SK-N-SH treated with all-trans-retinoic acid at 6 μM for 48 hours (cell line): ENCODE data around the gene C19orf81.
A peak's percentile ranks its signal among the peaks of the same experiment; 100 is the strongest.

Experiments
- ATAC-seq: fragments of 200-7000 bp; cut with Tn5 transposase; 3 replicates; pipeline ENCODE4 v1.9.1; 2020; ENCODE audit warnings: mild to moderate bottlenecking, moderate library complexity
- ARNTL ChIP-seq: fragments of 450-650 bp; formaldehyde crosslinking; IDR thresholded peaks from 2 replicates; pipeline ENCODE4 v1.5.0; 2020; ENCODE audit warnings: low read depth, mild to moderate bottlenecking, moderate library complexity, borderline replicate concordance
- BACH2 ChIP-seq: fragments of 250-450 bp; sonication (Bioruptor Pico); IDR thresholded peaks from 2 replicates; pipeline ENCODE4 v1.9.0; 2021; ENCODE audit warnings: mild to moderate bottlenecking, borderline replicate concordance
- CSDC2 ChIP-seq: fragments of 250-450 bp; sonication (Bioruptor Pico); IDR thresholded peaks from 2 replicates; pipeline ENCODE4 v1.5.0; 2020; ENCODE audit warnings: mild to moderate bottlenecking, moderate library complexity
- GLIS3 ChIP-seq: fragments of 250-450 bp; sonication (Bioruptor Pico); IDR thresholded peaks from 2 replicates; pipeline ENCODE4 v1.5.0; 2020; ENCODE audit warnings: mild to moderate bottlenecking, moderate library complexity
- ISL1 ChIP-seq: fragments of 250-450 bp; sonication (Bioruptor Pico); IDR thresholded peaks from 2 replicates; pipeline ENCODE4 v2.1.2; 2022; ENCODE audit warnings: mild to moderate bottlenecking, moderate library complexity
- OSR1 ChIP-seq: fragments of 250-450 bp; sonication (Bioruptor Pico); IDR thresholded peaks from 2 replicates; pipeline ENCODE4 v1.8.0; 2022; ENCODE audit warnings: moderate library complexity, mild to moderate bottlenecking, inconsistent platforms
- POU6F1 ChIP-seq: fragments of 250-450 bp; sonication (Bioruptor Pico); IDR thresholded peaks from 2 replicates; pipeline ENCODE4 v1.8.0; 2021; ENCODE audit warnings: low read depth, mild to moderate bottlenecking, moderate library complexity, borderline replicate concordance
- RARB ChIP-seq: fragments of 250-450 bp; sonication (Bioruptor Pico); IDR thresholded peaks from 2 replicates; pipeline ENCODE4 v1.8.0; 2021; ENCODE audit warnings: mild to moderate bottlenecking, moderate library complexity
- SNAI2 ChIP-seq: fragments of 250-450 bp; sonication (Bioruptor Pico); IDR thresholded peaks from 2 replicates; pipeline ENCODE4 v1.5.0; 2020; ENCODE audit warnings: mild to moderate bottlenecking, moderate library complexity
- TCF4 ChIP-seq: fragments of 250-450 bp; sonication (Bioruptor Pico); IDR thresholded peaks from 2 replicates; pipeline ENCODE4 v1.8.0; 2021; ENCODE audit warnings: mild to moderate bottlenecking, moderate library complexity, borderline replicate concordance
- TOX ChIP-seq: fragments of 250-450 bp; sonication (Bioruptor Pico); IDR thresholded peaks from 2 replicates; pipeline ENCODE4 v1.8.0; 2021; ENCODE audit warnings: mild to moderate bottlenecking, moderate library complexity, borderline replicate concordance
- TSHZ2 ChIP-seq: fragments of 250-450 bp; sonication (Bioruptor Pico); IDR thresholded peaks from 2 replicates; pipeline ENCODE4 v1.5.0; 2020; ENCODE audit warnings: mild to moderate bottlenecking, moderate library complexity
- ZC3H10 ChIP-seq: fragments of 250-450 bp; sonication (Bioruptor Pico); IDR thresholded peaks from 2 replicates; pipeline ENCODE4 v1.5.1; 2021; ENCODE audit warnings: mild to moderate bottlenecking, moderate library complexity
- ZFP3 ChIP-seq: fragments of 250-450 bp; sonication (Bioruptor Pico); IDR thresholded peaks from 2 replicates; pipeline ENCODE4 v1.5.0; 2020; ENCODE audit warnings: mild to moderate bottlenecking, moderate library complexity
- ZFP30 ChIP-seq: fragments of 450-650 bp; formaldehyde crosslinking; IDR thresholded peaks from 2 replicates; pipeline ENCODE4 v1.5.0; 2022; ENCODE audit warnings: mild to moderate bottlenecking, moderate library complexity
- ZNF565 ChIP-seq: fragments of 450-650 bp; formaldehyde crosslinking; conservative IDR thresholded peaks from 2 replicates; pipeline ENCODE4 v1.5.0; 2020; ENCODE audit warnings: low read depth, mild to moderate bottlenecking, moderate library complexity
- ZNF70 ChIP-seq: fragments of 450-650 bp; formaldehyde crosslinking; IDR thresholded peaks from 2 replicates; pipeline ENCODE4 v1.5.0; 2020; ENCODE audit warnings: mild to moderate bottlenecking, moderate library complexity
- ZNF8 ChIP-seq: fragments of 450-650 bp; formaldehyde crosslinking; IDR thresholded peaks from 2 replicates; pipeline ENCODE4 v1.5.0; 2020; ENCODE audit warnings: mild to moderate bottlenecking, moderate library complexity
- TF ChIP-seq, protein P1 (sequence below): fragments of 250-450 bp; sonication (Bioruptor Pico); IDR thresholded peaks from 2 replicates; pipeline ENCODE4 v1.5.1; 2020; ENCODE audit warnings: low read depth, mild to moderate bottlenecking, moderate library complexity
- TF ChIP-seq, protein P2 (sequence below): fragments of 250-450 bp; sonication (Bioruptor Pico); IDR thresholded peaks from 2 replicates; pipeline ENCODE4 v1.5.1; 2021; ENCODE audit warnings: mild to moderate bottlenecking, moderate library complexity
- TF ChIP-seq, protein P3 (sequence below): fragments of 250-450 bp; sonication (Bioruptor Pico); IDR thresholded peaks from 2 replicates; pipeline ENCODE4 v1.8.0; 2020; ENCODE audit warnings: mild to moderate bottlenecking, moderate library complexity, borderline replicate concordance

C19orf81 gene

GRCh38 chr19:50668416-50668815 lies 19.2 kb downstream of the C19orf81 start (continued):
- TF ChIP-seq, protein P1, sequence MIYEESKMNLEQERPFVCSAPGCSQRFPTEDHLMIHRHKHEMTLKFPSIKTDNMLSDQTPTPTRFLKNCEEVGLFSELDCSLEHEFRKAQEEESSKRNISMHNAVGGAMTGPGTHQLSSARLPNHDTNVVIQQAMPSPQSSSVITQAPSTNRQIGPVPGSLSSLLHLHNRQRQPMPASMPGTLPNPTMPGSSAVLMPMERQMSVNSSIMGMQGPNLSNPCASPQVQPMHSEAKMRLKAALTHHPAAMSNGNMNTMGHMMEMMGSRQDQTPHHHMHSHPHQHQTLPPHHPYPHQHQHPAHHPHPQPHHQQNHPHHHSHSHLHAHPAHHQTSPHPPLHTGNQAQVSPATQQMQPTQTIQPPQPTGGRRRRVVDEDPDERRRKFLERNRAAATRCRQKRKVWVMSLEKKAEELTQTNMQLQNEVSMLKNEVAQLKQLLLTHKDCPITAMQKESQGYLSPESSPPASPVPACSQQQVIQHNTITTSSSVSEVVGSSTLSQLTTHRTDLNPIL (CRISPR knock-in tag), result no peak
- TF ChIP-seq TCF4 (no peak), TSHZ2 (CRISPR knock-in tag) (no peak)

GRCh38 chr19:50668879-50669278 lies 19.6 kb downstream of the C19orf81 start:
- TF ChIP-seq ZFP30 (CRISPR knock-in tag) (no peak), GLIS3 (CRISPR knock-in tag) (no peak), OSR1 (no peak), ZFP3 (CRISPR knock-in tag) (no peak), ZNF8 (CRISPR knock-in tag) (no peak), ZNF70 (CRISPR knock-in tag) (no peak), SNAI2 (CRISPR knock-in tag) (no peak), TOX (no peak), CSDC2 (CRISPR knock-in tag) (no peak), RARB (CRISPR knock-in tag) (no peak), ARNTL (no peak), POU6F1 (CRISPR knock-in tag) (no peak), TCF4 (no peak), BACH2 (CRISPR knock-in tag) (no peak)
- TF ChIP-seq, protein P2, sequence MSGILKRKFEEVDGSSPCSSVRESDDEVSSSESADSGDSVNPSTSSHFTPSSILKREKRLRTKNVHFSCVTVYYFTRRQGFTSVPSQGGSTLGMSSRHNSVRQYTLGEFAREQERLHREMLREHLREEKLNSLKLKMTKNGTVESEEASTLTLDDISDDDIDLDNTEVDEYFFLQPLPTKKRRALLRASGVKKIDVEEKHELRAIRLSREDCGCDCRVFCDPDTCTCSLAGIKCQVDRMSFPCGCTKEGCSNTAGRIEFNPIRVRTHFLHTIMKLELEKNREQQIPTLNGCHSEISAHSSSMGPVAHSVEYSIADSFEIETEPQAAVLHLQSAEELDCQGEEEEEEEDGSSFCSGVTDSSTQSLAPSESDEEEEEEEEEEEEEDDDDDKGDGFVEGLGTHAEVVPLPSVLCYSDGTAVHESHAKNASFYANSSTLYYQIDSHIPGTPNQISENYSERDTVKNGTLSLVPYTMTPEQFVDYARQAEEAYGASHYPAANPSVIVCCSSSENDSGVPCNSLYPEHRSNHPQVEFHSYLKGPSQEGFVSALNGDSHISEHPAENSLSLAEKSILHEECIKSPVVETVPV, result no peak
- TF ChIP-seq, protein P3, sequence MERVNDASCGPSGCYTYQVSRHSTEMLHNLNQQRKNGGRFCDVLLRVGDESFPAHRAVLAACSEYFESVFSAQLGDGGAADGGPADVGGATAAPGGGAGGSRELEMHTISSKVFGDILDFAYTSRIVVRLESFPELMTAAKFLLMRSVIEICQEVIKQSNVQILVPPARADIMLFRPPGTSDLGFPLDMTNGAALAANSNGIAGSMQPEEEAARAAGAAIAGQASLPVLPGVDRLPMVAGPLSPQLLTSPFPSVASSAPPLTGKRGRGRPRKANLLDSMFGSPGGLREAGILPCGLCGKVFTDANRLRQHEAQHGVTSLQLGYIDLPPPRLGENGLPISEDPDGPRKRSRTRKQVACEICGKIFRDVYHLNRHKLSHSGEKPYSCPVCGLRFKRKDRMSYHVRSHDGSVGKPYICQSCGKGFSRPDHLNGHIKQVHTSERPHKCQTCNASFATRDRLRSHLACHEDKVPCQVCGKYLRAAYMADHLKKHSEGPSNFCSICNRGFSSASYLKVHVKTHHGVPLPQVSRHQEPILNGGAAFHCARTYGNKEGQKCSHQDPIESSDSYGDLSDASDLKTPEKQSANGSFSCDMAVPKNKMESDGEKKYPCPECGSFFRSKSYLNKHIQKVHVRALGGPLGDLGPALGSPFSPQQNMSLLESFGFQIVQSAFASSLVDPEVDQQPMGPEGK (CRISPR knock-in tag), result no peak
- no peak for ATAC-seq

- TF ChIP-seq ZFP3 (CRISPR knock-in tag) (no peak), ARNTL (no peak), BACH2 (CRISPR knock-in tag) (no peak), GLIS3 (CRISPR knock-in tag) (no peak), ZC3H10 (CRISPR knock-in tag) (no peak), ISL1 (CRISPR knock-in tag) (no peak), RARB (CRISPR knock-in tag) (no peak), SNAI2 (CRISPR knock-in tag) (no peak), ZNF565 (CRISPR knock-in tag) (no peak), ZNF8 (CRISPR knock-in tag) (no peak), OSR1 (no peak)
- TF ChIP-seq, protein P2, result no peak
- ATAC-seq, result peak; percentile 55; the same call in 2 of the 3 replicates
Measured at GRCh38 chr19:50669302-50670101, 20.3 kb downstream of the C19orf81 start.
